HG02884 (cell line): ENCODE results near the gene DLGAP1.

Experiments used
- ATAC-seq: cut with Tn5 transposase; IDR thresholded peaks from one replicate; pipeline ENCODE4 v1.9.1; 2021; ENCODE audit warnings: mild to moderate bottlenecking, moderate library complexity; ENCODE audit not compliant: unreplicated experiment

Gene DLGAP1

DNA sequence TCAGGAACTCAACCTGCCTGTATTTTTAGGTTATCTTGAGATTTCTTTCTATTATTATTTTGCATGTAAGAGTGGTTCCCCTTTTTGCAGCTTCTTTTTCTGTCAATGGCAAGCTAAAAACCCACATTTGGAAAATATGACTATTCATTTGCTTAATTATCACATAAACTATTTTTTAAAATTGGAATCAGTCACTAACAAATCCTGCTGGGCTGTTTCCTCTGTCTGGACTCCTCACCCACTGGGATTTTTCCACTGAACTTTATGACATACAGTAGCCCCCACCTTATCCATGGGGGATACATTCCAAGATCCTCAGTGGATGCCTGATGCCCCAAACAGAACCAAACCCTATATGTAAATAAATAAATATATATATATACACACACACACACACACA lies 447.3 kb downstream of the DLGAP1 start:
- ATAC-seq, result no peak

DNA sequence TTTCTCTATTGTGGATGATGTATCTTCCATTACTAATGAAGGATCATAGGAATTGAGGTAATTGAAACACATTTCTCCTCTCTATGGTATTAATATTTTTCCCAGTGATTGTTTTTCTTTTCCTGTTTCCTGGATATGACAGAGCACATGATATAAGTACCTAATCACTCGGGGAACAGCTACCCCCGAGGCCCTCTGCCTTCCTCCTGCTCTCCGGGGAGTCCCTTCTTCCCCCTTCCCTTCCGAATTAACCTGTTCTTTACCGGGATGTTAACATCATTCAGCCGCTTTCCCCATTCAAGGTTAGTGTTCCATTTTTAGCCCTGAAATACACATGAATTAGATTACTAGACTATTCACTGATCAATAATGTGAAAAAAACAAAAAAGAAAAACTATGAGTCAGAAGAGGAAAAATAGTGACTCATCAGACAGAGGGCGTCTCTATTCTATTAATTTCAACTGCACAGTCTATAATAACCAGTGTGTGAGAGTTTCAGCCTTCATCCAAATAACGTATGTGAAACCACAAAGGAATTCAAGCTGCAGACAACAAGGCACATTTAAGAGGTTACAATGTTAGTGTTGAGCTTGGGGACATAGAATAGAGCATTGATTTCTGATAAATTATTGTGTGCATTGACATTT lies 450.8 kb downstream of the DLGAP1 start:
- ATAC-seq, result no peak

DNA sequence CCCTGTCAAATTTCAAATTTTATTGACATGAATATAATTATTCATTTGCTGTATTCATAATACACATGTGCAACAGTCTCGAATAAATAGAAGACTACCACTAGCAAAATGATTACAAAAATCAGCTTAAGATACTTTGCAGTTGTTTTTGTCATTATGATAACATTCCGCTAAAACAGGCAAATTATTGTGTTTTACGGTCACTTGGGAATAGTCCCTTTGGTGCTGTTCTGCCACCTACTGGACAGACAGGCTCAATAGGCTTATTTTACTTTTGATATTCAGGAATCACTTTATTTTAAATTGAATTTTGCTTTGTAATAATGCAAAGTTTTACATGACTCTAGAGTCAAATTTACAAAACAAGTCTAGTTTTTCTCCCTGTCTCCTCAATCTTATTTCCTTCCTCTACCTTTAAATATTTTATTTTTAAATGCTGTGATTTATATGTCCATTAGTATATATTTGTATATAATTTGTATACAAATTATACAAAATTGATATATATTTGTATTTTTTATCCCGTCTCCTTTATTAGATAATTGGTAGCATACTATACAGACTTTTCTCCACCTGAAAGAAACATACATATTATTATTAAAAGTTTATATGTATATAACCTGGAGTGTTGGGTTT lies 456.3 kb downstream of the DLGAP1 start:
- ATAC-seq, result no peak

DNA sequence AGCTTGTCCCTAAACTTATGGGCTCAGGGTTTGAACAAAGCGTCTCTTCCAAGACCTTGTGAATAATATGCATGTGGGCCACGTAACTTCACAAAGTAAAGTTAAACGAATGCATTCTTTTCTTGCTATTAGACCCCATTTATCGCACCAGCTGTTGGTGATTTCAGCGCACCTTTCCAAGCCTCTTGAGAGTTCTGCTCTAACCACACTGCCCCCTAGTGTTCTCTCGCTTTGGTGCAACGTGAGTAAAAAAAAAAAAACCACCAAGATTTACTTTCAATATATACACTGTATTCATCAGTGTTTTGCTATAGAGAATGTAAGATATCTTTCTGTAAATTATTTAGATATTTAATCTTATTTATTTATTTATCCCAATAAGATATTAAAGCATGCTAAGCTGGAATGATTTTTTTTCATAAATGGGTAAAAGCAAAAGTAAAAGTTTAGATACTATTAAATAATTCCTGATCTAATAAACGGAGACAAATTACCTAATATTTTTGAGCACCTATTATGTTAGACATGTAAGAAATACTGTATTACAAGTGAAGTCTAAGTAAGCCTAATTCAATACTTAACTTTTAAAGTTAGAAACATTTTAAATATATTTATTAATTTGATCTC lies 459.5 kb downstream of the DLGAP1 start:
- ATAC-seq, result peak; percentile 87

DNA sequence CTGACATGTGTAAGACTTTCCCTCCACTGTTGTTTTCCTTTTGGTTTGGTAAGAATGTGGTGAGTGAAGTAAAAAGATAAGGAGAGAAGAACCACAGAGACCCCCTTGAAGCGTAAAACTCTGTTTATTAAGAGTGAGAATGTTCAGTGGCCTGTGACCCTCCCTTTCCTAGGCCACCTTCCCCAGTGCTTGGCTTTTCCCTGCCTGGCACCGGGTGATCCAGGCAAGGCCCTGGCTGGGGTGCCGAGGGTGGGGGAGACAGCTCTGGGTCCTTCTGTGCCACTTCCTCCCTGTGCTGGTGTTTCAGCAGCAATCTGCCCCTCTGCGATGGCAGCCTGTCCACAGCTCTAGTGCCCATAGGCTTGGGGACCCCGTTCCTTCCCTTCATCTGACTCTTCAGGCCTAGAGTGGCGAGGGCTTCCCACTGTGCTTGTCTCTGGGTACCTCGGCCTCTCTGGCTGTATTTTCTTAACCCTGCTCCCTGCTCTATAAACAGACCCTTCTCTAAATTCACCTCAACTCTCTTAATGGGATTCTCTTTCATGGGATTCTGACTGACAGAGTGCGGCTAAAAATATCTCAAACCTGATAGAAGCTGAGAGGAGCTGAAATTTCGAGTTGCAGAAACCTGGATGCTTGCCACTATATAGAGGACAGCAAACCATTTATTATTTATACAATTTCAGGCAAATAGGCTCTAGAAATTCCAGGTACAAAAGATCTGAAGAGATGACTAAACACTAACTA lies 461.0 kb downstream of the DLGAP1 start:
- ATAC-seq, result no peak

DNA sequence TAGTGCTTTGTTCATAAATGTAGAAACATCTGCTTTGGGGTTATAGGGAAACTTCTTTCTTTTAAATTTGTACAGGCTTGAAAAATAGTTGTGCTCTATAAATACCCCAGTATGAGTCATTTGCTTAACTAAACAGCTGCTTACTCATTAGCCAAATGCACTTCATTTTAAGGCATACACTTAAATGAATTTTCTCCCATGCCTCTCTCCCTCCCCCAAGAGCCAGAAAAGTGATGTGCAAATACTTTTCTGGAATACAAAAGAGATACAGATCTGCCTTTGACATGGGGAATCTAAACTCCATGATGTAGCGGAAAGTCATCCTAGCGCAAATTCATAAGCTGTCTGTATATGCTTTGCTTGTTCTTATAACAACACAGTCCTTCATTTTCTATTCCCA lies 469.4 kb downstream of the DLGAP1 start:
- ATAC-seq, result no peak

DNA sequence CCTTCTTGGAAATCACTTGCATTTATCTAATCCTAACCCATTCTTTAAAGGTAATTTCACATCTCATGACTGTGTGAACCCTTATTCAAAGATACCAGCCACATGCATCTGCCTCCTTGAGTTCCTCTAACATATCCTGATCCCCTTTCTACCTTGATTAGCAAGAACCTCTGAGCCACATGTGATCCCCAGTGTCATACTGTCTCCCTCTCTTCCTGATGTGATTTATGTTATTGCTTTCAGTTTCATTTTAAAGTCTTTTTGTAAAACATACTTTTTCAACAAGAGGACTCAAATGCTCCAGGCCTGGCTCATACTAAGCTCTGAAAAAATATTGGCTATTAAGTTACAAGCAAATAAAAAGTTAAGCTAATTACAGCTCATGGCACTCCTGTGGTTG lies 470.1 kb downstream of the DLGAP1 start:
- no peak for ATAC-seq

DNA sequence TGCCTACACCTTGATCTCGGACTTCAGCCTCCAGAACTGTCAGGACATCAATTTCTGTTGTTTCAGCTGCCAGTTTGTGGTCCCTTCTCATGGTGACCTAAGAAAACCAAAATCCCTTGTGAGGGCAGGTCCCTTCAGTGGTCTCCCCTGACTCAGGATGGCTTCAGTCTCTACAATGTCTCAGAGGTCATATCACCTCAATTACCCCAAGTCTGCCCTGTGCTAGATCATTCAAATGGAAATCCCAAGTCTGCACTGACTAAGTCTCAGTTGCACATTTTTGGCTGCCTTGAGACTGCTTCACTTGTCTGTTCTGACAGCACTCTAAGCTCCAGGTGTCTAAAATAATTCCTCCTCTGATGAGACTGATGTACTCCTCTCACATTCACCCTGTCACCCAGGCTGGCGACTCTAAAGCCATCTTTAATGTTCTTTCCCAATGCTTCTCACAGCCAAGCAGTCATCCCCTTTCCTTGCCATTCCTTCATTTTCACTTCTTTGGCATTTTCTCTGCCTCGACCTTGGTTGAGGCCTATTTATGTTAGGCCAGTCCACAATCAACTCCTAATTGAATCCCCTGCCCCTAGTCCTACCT lies 470.8 kb downstream of the DLGAP1 start:
- ATAC-seq, result no peak

DNA sequence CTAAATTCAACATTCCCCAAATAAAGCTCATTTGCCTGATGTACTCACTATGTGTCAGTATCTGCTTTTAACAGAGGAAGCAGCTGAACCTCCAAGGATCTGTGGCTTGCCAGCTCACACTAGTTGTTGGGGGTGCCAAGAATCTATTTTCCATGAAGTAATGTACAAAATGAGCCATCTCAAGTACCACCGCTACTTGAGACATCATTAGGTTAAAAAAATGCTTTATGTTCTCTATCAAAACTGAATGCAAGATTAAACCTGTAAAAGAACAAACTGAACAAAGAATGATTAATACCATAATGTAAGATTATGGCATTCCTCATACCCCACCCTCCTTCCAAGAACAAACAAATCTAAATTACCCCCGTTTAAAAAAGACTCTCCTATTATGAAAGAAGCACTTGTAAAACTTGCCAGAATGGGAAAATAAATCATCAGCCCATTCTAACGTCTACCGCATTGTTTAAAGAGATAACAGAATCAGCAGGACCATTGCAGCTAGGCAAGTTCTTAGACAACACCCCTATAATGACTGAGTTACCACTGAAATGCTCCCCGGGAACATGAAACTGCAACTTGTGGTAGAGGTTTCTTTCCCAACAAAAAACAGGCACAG lies 471.6 kb downstream of the DLGAP1 start:
- ATAC-seq, result no peak

DNA sequence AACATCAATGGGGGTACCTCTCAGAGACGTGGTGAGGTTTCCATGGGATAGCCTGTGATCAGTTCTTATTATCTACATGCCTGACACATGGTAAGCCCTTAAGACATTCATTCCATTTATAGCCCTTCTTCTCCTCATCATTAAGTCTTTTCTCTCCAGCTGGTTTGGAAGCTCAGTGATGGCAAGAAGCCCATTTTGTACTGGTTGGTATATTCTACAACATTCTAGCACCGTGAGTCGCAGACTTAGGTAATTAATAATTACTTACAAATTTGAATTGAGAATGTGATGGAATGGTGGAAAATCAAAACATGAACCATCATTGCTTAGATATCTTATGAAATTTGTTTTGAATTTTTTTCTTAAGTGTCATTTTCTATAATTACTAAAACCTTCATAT lies 472.6 kb downstream of the DLGAP1 start:
- ATAC-seq, result no peak

DNA sequence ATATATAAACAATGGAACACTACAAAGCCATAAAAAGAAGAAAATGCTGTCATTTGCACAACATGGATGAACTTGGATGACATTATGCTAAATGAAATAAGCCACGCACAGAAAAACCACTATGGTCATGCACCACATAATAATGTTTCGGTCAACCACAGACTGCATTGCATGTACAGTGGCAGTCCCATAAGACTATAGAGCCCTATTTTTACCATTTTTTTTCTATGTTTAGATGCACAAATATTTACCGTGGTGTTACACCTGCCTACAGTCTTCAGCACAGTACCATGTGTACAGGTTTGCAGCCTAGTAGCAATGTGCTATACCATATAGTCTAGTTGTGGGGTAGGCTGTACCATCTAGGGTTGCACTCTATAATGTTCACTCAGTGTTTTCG lies 476.1 kb downstream of the DLGAP1 start:
- no peak for ATAC-seq

DNA sequence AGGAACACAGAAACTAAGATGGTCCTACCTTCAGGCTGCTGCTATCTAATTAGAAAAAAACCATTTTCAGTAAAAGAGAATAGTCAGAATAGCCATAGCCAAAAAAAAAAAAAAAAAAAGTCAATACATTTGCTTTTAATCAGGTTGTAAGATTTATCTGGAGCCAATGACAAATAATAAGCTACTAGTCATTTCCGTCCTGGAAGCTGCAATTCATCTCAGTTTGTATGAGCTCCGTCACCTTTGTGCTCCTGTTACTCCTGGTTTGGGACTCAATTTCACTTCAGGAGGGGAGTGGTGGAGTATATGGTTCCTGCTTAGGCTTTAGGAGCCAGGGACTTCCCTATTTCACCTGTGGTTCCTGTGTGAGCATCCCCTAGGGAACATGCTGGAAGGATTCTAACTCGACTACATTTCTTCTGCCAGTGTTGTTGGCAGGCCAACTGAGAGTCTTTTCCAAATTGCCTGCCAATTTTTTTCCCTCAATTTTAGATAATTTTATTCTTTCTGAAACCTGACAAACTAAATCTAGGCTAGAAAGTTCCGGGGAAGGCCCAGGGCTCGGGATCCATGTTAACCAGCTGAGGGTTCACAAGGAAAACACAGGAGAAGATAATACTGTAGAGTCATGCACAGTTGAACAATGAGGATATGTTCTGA lies 481.8 kb downstream of the DLGAP1 start:
- ATAC-seq, result no peak

DNA sequence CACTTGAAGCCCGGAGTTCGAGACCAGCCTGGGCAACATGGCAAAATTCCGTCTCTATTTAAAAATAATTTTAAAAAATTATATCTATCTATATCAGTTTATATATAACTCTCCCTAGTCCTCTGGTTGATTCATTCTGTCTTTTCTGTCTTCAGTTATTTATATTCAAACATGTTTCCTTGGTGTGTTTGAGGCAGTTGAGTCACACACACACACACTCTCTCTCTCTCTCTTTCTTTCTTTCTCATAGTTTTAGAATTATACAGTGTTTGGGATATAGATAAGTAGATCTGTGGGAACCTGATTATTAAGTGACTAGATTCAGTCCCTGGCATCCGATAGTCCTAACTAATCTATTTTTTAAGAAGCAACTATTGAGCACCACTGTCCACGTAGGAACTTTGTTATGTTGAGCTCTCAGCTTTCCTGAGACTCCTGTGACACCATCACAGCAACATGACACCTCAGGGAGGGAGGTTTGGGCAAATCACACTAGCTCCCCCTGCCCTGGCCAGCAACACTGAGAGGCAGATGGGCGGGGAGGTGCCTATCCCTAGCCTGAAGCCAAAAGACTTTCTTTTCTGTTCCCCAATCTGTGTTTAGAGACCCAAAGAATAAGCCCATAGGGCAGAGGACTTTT lies 482.7 kb downstream of the DLGAP1 start:
- no peak for ATAC-seq

DNA sequence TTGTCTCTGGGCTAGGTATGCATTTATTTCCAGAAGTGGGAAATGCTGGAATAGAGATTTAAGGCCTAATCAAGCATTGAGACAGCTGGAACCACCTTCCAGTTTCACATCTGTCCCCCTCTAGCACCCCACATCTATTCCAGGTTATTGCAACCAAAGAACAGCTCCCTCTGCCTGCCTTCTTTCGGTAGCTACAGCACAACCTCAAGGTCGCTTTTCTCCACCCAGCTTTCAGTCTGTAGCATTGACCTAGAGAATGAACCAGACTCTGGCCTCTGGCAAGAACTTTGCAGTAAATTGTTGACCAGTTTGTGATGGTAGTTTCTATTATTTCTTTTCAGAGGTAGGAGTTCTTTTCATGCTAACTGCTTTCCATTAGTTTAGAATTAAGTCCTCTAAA lies 484.2 kb downstream of the DLGAP1 start:
- ATAC-seq, result no peak

DNA sequence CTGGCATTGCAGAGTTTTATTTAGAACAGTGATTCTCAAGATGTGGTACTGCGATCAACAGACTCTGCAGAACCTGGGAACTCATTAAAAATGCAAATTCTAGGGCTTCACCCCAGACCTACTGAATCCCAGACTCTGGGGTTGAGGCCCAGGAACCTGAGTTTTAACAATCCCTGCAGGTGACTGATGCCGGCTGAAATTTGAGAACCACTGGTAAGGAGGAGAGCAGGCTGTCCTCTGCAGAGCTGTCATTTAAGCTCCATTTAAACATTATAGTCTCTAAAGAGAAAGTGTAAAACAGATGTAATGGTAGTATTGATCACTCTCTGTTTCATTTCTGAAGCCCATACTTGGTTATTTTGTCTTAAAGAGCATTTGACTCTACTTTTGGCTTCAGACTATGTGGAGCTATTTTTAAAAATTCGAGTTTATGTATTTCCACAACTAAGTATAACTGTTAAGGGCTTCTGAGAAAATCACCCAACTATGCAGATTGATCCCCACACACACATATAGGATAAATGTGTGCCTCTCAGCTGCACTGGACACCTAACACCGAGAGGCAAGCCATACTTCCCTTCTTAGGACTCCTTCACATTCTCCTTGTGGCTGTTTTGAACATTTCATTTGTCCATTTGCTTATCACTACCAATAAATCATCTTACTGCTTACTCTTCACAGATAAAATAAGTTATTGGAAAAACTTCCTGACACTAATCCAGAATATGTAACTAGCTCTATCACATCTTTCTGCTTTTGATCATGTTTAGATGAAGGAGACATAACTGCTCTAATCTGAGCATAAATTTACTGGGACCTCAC lies 487.5 kb downstream of the DLGAP1 start:
- no peak for ATAC-seq

DNA sequence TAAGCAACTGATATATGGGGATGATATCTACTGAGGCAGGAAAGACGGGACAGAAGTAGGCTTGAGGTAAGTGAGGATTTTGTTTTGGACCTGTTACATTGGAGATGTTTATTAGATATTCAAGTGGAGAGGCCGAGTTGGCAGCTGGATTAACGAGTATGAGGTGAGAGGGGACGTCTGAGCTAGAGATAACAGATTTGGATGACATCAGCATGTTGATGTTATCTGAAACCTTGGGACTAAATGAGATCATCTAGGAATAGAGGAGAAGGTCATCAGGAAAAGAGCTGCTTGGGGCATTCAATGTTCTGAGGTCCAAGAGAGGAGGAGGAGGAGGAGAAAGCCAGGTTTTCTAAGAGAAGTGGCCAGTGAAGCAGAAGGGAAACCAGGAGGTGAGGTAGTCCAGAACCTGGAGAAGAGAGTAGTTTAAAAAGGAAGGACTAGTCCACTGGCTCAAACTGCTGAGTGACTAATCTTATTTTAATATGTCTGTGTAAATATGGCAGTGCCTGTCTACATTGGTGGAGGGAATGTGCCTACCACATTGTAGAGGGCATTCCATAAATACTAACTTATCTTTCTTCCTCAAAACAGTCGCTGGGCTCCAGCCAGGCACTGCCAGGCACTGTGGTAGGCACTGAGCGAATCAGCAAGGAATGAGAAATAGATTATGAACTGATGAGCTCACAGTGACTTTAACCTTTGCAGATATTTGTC lies 488.3 kb downstream of the DLGAP1 start:
- no peak for ATAC-seq

DNA sequence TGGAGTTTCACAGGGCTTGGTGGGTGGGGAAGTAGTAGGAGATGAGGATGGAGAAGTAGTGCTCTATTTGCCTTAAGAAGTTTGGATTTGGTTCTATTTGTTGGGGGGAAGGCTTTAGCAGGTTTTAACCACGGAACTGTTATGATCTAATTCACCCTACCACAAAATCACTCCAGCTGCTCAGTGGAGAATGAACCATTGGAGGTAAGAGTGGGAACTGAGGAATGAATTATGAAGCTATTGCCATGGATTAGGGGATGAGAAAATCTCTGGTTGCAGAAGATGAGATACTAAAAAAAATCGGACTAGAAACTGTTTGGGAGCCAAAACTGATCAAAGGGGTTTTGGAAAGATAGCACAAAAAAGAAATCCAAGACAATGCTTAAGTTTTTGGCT lies 488.9 kb downstream of the DLGAP1 start:
- no peak for ATAC-seq

DNA sequence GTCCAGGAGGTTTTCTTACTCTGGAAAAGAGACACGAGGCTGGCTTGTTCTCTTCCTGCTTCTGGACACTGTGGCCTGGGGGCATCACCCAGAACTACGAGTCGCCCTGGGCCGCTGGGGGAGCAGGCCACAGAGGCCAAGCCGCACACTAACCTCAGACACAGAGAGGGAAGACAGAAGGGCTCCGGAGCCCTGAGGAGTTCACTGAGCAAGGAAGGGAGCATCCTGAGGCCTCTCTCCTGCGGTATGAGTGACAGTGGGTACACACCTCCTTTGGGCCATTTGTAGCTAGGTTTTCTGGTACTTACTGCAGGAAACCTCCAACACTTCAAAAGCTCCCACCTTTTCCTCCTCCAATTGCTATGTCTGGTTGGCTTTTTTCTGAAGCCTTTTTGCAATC lies 494.1 kb downstream of the DLGAP1 start:
- no peak for ATAC-seq

DNA sequence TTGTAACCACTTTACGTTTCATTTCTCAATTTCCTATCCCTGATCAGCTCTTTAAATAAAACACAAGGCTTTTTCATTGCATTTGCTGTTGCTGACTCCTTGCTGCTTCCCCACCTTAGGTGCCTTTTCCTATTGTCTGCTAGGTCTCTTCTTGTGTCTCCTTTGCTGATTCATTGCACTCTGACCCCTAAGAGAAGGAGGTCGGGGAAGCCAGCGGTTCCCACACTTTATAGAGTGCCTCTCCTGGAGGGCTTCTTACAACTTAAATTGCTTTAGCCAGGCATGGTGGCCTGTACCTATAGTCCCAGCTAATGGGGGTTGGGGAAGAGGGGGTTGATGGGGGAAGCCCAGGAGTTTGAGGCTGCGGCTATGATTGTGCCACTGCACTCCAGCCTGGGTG lies 495.0 kb downstream of the DLGAP1 start:
- no peak for ATAC-seq
